Thoracic aorta (tissue), 2 donors: Measurements from ENCODE around the gene AZIN2. TPM values are rescaled to one million over a fixed set of nuclear protein-coding genes. Genes with fewer than 3 reads are reported as not detected.

ENCODE experiments used
- ATAC-seq: fragments of 150-250 bp; one replicate; pipeline ENCODE4 v1.8.0; 2017; ENCODE audit warnings: low read depth; ENCODE audit not compliant: insufficient number of reproducible peaks, low FRiP score
- DNase-seq: peaks from one replicate; pipeline ENCODE4 v3.0.0-alpha.2; 2020; ENCODE audit warnings: low spot score
- H3K27ac ChIP-seq, 2 donors: fragments of 200-600 bp; sonication (generic); 1 replicate in 1 of 2; 2 replicates in 1 of 2; pipeline ENCODE4 v1.5.1; 2016; ENCODE audit warnings: mild to moderate bottlenecking in 2 of 2, moderate library complexity in 2 of 2
- H3K27me3 ChIP-seq: fragments of 200-600 bp; sonication (generic); replicated peaks from 2 replicates; pipeline ENCODE4 v1.6.0; 2016; ENCODE audit warnings: mild to moderate bottlenecking; ENCODE audit not compliant: insufficient read depth
- H3K36me3 ChIP-seq: fragments of 200-600 bp; sonication (generic); one replicate; pipeline ENCODE4 v1.5.1; 2016
- H3K4me1 ChIP-seq, 2 donors: fragments of 200-600 bp; sonication (generic); 1 replicate in 1 of 2; 2 replicates in 1 of 2; pipeline versions ENCODE4 v1.5.1 to v1.6.0; 2016; ENCODE audit warnings: low read depth in 2 of 2, mild to moderate bottlenecking in 1 of 2; ENCODE audit not compliant: control insufficient read depth in 1 of 2
- H3K4me3 ChIP-seq: fragments of 200-600 bp; sonication (generic); 2 replicates; pipeline ENCODE4 v1.5.1; 2016; ENCODE audit warnings: mild to moderate bottlenecking
- H3K9me3 ChIP-seq: fragments of 200-600 bp; sonication (generic); 2 replicates; pipeline ENCODE4 v1.5.1; 2016
- CTCF ChIP-seq: fragments of 200-600 bp; sonication (generic); IDR thresholded peaks from one replicate; pipeline ENCODE4 v1.5.1; 2019; ENCODE audit warnings: antibody characterized with exemption
- total RNA-seq, 2 donors: library from RNA; depleted of rRNA; stranded (reverse); fragments of >200 nt; gene quantifications; one replicate each; pipeline versions ENCODE4 v1.1.0 to v1.2.3, GENCODE V29; 2016

Gene AZIN2
- total RNA-seq, 2 donors from 2014 or later, result 5.6 to 6.2 TPM

GRCh38 chr1:33072707-33073106 is 8.2 kb upstream of the AZIN2 start:
- Histone ChIP-seq H3K4me3 (no peak overlapping the region), H3K27ac (no peak overlapping the region), H3K4me1 (no peaks in the 10 kb centered on the region), H3K9me3 (no peaks in the 10 kb centered on the region), H3K27me3 (no peaks in the 10 kb centered on the region), H3K36me3 (no peaks in the 10 kb centered on the region)
- ATAC-seq (no peak), DNase-seq (no peak)
- no peak for TF ChIP-seq CTCF

DNA sequence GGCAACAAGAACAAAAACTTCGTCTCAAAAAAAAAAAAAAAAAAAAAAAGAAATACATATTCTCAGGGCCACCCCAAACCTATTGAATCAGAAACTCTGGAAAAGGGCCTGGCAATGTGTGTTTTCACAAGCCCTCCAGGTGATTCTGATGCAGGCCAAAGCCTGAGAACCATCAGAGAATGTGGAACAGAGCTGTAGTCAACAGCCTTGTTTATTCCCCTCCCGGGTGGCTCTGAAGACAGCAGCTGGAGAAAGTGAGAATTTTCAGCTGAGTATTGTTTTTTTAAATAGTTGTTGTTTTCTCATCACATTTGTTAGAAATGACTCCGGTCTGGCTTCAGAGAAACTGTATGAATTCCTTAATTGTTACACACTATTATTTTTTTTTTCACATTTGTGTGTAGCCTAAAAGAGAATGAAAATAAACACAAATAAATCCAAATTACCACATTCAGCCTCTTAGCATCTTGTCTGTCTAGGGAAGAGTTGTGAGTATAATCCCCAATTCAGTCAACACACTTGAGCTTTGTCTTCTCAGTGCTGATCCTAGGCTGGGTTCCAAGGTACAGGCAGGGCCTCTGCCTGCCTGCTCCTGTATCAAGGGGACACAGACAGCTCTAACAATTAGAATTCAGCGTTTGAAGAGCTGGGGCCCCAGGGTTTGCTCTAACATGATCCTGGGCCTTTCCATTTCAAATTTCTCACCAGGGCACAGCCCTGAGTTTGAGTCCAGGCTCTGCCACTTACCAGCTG is 6.6 kb upstream of the AZIN2 start:
- Histone ChIP-seq H3K36me3 (no peaks in the 10 kb centered on the region), H3K27me3 (no peaks in the 10 kb centered on the region), H3K4me1 (no peaks in the 10 kb centered on the region), H3K27ac (no peak overlapping the region), H3K9me3 (no peaks in the 10 kb centered on the region), H3K4me3 (no peak overlapping the region)
- no peak for TF ChIP-seq CTCF
- ATAC-seq (no peak), DNase-seq (no peak)

GRCh38 chr1:33078030-33078591 is 2.8 kb upstream of the AZIN2 start:
- Histone ChIP-seq H3K9me3 (no peaks in the 10 kb centered on the region), H3K27me3 (no peaks in the 10 kb centered on the region), H3K4me3 (no peak overlapping the region), H3K4me1 (peaks cover 7 to 22% of the 10 kb centered on the region in 2 donors), H3K27ac (no peak overlapping the region), H3K36me3 (no peaks in the 10 kb centered on the region)
- no peak for TF ChIP-seq CTCF
- ATAC-seq (no peak), DNase-seq (no peak)

DNA sequence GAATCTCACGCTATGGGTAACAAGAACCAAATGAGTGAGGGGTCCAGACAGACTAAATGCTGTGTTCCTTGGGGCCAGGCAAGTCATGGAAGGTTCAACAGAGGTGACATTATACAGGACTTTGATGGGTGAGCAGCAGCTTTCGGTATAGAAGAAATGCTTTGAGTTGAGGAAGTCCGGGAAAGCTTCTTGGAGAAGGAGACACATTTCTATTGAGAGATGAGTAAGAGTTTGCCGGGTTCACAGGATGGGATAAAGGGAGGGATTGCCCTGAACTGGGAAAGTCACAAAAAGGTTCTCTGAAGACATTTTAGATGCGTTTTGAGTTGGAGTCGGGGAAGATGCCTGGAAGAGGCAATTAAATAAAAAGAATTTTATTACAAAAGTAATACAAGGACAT is 580 bp upstream of the AZIN2 start:
- ATAC-seq (no peak), DNase-seq (no peak)
- H3K27ac ChIP-seq, result no peak overlapping the region

More for the DNA sequence above, 580 bp upstream of the AZIN2 start:
- TF ChIP-seq CTCF, result no peak
- Histone ChIP-seq H3K4me1 (peaks cover 7 to 22% of the 10 kb centered on the region in 2 donors), H3K36me3 (no peaks in the 10 kb centered on the region), H3K27me3 (no peaks in the 10 kb centered on the region), H3K4me3 (peak overlapping the region; percentile 80), H3K9me3 (no peaks in the 10 kb centered on the region)
